Hepatocyte (in vitro differentiated cells): ENCODE results near the gene CCNB1IP1.

Experiments
- CTCF ChIP-seq: fragments of 200-600 bp; sonication (generic); IDR thresholded peaks from 2 replicates; pipeline ENCODE4 v1.5.1; 2016; ENCODE audit warnings: antibody characterized with exemption, mild to moderate bottlenecking; ENCODE audit not compliant: poor library complexity
- EZH2 ChIP-seq: fragments of 200-600 bp; sonication (generic); IDR thresholded peaks from 2 replicates; pipeline ENCODE4 v1.6.1; 2016; ENCODE audit warnings: antibody characterized with exemption, mild to moderate bottlenecking, borderline replicate concordance

GRCh38 chr14:20333494-20333841, 389 bp upstream of the CCNB1IP1 start:
- TF ChIP-seq CTCF: no peak
- no peak for TF ChIP-seq EZH2
